Measurements from ENCODE around the gene CCDC80.
A peak's percentile ranks its signal among the peaks of the same experiment; 100 is the strongest.

Gene CCDC80

DNA sequence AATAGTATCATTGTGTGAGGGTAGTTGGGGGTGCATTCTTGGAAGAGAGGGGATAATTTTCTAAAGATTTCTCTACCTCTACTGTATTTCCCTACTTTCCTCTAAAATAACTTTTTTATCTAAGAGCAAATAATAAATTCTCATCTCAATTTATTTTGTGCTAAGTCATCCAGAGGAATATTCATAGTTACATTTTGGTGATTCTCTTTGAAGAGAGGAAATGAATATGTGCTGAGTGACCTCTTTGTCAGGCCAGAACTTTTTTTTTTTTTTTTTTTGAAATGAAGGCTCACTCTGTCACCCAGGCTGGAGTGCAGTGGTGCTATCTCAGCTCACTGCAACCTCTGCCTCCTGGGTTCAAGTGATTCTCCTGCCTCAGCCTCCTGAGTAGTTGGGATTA, 15.1 kb upstream of the CCDC80 start:
- TF ChIP-seq, protein P1, sequence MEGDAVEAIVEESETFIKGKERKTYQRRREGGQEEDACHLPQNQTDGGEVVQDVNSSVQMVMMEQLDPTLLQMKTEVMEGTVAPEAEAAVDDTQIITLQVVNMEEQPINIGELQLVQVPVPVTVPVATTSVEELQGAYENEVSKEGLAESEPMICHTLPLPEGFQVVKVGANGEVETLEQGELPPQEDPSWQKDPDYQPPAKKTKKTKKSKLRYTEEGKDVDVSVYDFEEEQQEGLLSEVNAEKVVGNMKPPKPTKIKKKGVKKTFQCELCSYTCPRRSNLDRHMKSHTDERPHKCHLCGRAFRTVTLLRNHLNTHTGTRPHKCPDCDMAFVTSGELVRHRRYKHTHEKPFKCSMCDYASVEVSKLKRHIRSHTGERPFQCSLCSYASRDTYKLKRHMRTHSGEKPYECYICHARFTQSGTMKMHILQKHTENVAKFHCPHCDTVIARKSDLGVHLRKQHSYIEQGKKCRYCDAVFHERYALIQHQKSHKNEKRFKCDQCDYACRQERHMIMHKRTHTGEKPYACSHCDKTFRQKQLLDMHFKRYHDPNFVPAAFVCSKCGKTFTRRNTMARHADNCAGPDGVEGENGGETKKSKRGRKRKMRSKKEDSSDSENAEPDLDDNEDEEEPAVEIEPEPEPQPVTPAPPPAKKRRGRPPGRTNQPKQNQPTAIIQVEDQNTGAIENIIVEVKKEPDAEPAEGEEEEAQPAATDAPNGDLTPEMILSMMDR (IDR thresholded peaks at IDR 0.05; ENCODE audit: borderline replicate concordance, insufficient read depth, low read depth, low read length): no peak
- no peak overlapping the region for H3K4me3 ChIP-seq (ENCODE audit: low read depth, low read length)

DNA sequence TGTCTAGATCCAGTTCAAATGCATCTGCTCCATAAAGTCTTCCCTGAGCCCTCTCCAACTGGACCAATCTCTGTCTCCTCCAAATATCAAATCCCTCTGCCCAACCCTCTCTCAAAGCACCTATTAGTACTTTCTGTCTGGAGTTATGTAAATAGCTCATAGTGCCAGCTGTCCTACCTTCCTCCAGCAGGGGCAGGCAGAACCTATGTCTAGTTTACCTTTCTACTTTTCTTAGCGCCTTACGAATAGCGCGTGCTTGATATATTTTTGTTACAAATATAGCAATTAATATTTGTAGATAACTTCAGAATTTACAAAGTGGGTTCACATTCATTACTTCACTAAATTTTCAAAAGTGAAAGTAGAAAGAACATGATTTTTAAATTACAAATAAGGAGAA, 14.0 kb upstream of the CCDC80 start:
- TF ChIP-seq, protein P1 (IDR thresholded peaks at IDR 0.05; ENCODE audit: borderline replicate concordance, insufficient read depth, low read depth, low read length): peak; percentile 32; the same call in 1 of the 2 replicates
- no peak overlapping the region for H3K4me3 ChIP-seq (ENCODE audit: low read depth, low read length)

DNA sequence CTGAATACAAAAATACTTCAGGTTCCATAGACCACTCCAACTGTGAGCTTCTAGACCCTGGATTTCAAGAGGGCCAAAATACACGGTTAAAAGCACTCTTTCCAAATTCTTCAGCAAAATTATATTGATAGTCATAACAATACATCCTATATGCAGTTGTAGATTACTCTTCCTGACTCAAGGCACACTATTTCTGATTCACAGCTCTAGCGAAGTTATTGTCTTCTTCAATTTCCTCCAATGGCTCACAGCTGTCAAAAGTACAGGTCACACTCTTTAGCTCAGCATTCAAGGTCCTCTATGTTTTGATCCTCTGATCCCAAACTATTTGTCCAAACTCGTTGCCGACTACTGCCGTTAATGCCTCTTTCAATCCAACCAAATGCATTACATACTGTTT, 13.5 kb upstream of the CCDC80 start:
- no peak overlapping the region for H3K4me3 ChIP-seq (ENCODE audit: low read depth, low read length)
- TF ChIP-seq, protein P1 (IDR thresholded peaks at IDR 0.05; ENCODE audit: borderline replicate concordance, insufficient read depth, low read depth, low read length): no peak

DNA sequence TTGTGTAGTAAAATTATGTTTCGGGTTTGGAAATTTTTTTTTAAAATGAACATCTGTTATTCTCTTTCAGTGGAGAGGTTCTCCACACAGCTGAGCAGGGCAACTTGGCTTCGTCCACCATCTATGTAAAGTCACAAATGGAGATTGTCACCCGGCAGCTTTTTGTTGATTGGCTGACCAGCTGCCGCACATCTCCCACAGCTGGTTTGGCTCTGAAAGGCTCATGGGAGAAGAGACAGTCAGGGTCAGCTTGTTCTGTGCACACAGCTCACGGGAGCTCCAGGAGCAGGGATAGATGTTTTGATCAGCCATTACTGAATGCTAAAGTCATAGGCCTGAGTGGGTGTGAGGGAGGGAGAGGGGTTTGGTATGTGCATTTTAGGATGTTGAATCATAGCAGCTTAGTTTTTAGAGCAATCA, 12.9 kb upstream of the CCDC80 start:
- TF ChIP-seq, protein P1 (IDR thresholded peaks at IDR 0.05; ENCODE audit: borderline replicate concordance, insufficient read depth, low read depth, low read length): no peak
- H3K4me3 ChIP-seq (ENCODE audit: low read depth, low read length): no peak overlapping the region

DNA sequence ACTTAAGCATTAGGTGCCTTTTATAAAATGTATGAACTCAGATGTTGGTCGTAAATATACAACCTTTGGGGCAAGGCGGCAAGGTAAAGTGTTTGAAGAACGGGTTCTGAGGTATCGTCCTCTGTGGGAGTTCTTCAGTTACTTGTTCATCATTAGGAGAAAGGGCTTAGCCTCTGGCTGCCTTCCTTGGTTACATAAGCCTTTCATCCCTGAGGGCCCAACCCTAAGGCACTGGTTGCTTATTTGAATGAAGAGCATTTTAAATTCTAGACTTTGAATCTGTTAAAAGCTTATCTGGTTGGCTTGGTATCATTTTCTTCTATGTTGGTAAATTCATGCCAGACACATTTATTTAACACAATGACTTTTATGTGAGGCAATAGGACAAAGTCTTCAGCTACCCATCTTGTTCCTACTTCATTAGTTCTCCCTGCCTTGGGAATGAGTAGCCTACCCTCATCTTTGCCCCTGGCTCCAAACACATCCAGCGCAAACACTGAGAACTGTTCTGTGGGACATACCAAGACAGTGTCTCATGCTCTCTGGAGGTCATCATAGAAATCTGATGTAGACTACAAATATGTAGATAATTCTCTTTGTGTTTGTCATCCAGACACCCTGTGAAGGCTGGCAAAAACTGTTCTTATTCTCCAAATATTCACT, 12.4 kb upstream of the CCDC80 start:
- no peak overlapping the region for H3K4me3 ChIP-seq (ENCODE audit: low read depth, low read length)
- TF ChIP-seq, protein P1 (IDR thresholded peaks at IDR 0.05; ENCODE audit: borderline replicate concordance, insufficient read depth, low read depth, low read length): no peak

DNA sequence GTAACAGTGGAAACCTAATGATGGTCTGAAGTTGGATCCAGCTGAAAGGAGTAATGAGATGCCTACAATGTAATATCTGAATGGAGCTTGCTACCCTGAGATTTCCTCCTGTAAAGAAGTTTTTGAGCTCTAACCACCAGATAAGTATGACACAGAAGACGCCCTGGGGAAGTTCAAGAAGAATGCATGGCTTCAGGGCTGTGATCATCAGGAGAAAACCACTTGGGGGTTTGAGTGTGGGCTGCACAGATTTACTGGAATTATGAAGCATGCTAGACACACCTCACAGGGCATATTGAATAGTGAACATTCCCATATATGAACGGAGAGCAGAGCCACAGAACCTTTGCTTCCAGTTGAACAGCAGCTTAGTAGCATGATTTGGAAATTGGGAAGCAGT, 10.6 kb upstream of the CCDC80 start:
- TF ChIP-seq, protein P1 (IDR thresholded peaks at IDR 0.05; ENCODE audit: borderline replicate concordance, insufficient read depth, low read depth, low read length): no peak

DNA sequence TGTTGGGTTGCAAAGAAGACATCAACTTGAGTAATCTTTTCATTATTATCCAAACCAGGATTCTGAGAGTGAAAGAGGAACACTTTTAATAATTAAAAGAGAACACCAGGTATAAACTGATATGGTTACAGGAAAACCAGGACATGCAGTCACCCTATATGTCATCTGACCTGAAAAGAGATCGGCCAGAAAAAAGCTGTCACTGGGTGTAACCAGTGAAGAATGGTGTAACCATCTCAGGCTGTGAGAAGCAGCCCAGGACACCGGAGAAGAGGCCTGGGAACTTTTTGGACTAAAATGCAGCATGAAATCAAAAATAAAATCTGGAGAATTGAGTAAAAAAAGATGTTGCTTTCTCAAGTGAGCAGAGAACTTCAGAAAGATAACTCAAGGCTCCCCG, 10.1 kb upstream of the CCDC80 start:
- TF ChIP-seq, protein P1 (IDR thresholded peaks at IDR 0.05; ENCODE audit: borderline replicate concordance, insufficient read depth, low read depth, low read length): no peak
- no peak overlapping the region for H3K4me3 ChIP-seq (ENCODE audit: low read depth, low read length)

More for the DNA sequence above, 10.6 kb upstream of the CCDC80 start:
- H3K4me3 ChIP-seq (ENCODE audit: low read depth, low read length): no peak overlapping the region

Measured in GM12875 (cell line).